NCI-H187 treated with DMSO at 0.1 percent for 48 hours (cell line): ENCODE data around the gene FALEC.

Source experiments
- DNase-seq: peaks from one replicate; lab custom pipeline; 2025; lab: John Stamatoyannopoulos, UW

Gene FALEC

DNA sequence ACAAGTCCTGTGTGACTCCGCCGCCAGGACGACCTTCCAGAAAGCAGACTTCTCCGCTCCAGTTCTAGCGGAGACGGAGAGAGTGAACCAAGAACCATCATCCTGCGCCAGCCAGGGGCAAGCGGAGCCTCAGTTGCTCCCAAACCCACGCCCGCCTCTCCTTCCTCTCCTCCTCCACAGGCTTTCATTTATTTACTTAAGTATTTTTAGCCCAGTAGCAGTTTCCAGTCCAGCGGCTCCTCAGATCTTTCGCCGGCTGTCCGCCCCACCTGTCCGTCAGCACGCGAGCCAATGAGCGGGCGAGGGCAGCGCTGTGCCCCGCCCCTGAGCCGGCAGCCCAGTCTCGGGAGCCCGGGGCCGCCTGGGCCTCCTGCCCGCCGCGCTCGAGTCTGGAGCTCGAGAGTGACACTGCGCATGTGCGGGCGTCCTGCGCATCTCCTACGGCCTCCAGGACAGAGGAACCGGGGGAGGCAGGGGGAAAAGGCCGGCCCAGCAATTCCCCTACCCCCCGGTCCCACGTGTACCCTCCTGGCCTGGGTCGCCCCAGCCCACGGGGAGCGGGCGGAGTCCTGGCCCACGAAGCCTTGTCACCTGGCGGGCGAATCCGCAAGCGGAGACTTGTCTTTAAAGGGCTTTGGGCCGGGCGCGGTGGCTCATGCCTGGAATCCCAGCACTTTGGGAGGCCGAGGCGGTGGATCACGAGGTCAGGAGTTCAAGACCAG, at the start of gene FALEC:
FALEC (plus strand) TSS at position 425 of the 722 bp plus-strand sequence.
- DNase-seq = peak; percentile 94

DNA sequence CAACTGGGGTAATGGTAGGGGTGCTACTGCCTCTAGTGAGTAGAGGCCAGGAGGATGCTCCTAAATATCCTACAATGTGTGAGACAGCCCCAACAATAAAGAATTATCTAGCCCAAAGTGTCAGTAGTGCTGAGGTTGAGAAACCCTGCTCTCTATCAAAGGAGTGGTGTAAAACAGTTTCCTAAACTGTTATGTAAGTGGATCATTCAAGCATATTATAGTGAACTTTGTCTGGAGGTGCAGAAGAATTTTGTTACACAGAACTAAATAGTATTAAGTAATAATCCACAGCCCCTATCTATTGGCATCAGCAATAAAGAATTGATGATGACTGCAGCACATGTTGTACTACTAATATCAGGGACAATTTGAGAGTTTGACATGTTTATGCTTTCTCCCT, 48.6 kb upstream of the FALEC start:
- DNase-seq = no peak

DNA sequence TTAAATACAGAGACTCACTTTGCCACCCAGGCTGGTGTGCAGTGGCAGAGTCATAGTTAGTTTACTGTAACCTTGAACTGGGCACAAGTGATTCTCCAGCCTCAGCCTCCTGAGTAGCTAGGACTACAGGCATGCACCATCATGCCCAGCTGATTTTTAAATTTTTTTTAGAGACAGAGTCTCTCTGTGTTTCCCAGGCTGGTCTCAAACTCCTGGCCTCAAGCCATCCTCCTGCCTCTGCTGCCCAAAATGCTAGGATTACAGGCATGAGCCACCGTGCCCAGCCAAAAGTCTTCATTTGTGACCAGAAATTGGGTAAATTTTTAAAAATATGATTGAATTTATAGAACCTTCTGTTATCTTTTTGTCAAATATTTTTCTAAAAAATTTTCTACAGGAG, 46.3 kb upstream of the FALEC start:
- DNase-seq = no peak

DNA sequence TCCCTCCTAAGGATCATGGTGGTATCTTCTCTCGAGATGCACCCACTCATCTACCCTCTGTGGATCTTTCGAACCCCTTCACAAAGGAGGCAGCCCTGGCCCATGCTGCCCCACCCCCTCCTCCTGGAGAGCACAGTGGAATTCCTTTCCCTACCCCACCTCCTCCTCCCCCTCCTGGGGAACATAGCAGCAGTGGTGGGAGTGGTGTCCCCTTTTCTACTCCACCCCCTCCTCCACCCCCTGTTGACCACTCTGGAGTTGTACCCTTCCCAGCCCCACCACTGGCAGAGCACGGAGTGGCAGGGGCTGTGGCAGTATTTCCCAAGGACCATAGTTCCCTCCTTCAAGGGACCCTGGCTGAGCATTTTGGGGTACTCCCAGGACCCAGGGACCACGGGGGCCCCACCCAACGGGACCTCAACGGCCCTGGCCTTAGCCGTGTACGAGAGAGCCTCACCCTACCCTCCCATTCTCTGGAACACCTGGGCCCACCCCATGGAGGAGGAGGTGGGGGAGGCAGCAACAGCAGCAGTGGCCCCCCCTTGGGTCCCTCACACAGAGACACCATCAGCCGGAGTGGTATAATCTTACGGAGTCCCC, 42.9 kb upstream of the FALEC start:
- no peak for DNase-seq

- DNase-seq = no peak
These were observed 41.9 kb upstream of the FALEC start for GRCh38 chr1:150473659-150474058.

- DNase-seq = no peak
These were observed 40.7 kb upstream of the FALEC start for GRCh38 chr1:150474869-150475268.

DNA sequence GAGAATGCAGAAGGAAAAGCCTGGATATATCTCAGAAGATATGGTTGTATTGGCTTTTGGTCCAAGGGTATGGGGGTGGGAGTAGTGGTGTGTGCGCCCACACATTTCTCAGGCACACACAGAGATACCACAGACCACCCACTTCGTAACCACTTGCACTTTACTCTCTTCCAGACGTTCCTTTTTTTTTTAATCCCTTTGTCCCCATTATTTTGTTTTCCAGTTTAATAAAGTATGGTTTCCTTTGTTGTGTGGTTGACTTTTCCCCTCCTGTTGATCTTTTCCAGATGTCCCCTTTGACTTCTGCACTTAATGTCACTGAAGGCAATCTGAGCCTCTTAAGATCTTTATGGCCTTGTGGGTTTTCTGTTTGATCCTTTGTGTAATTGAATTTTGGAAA, 38.8 kb upstream of the FALEC start:
- no peak for DNase-seq

GRCh38 chr1:150477320-150477719, 38.2 kb upstream of the FALEC start:
- no peak for DNase-seq

DNA sequence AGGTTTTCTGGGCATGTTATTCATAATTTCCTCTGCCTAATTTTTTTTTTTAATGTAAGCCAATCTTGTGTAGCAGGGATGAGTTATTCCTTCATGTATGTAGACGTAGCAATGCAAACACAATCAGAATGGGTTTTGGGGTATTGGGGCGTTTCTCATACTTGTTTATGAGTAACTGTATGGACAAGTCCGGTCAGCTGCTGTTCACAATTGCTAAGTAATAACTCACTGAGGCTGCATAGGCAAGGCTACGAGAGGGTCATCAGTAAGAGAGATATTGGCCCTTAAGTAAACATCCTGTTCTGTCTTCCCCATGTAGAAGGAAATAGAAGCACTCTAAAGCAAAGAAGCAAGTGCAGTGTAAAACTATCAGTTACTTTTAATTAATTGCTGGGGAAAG, 37.8 kb upstream of the FALEC start:
- DNase-seq = no peak

DNA sequence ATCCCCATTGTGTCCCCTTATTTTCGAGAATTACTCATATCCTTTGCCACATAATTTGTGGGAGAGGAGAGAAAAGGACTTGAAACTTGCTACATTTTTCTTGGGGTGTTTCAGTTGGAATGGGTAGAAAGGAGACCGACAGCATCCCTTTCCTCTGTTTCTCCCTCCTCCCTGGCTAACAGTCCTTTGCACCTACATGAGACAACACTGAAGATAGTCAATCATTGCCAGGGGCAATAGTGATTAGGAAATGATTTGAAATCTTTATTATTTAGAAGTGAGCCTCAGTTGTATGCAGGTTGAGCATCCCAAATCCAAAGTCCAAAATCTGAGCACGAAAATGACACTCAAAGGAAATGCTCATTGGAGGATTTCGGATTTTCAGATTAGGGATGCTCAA, 36.2 kb upstream of the FALEC start:
- no peak for DNase-seq

DNA sequence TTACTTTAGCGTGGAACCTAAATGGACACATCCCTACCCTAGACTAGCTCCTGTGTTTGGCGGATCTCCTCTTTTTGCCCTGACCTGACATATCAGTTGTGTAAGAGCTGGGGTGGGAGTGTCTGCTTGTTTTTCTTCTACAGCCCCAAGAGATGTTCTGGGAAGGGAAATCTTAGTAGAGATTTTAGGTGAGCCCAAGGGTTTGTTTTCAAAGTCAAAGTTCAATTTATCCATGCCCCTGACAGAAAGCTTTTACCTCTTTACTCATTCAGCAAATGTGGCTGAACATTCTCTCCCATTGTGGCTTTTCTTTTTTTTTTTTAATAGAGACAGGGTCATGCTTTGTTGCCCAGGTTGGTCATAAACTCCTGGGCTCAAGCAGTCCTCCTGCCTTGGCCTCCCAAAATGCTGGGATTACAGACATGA, 35.6 kb upstream of the FALEC start:
- DNase-seq = no peak

- DNase-seq = no peak
These were observed 31.1 kb upstream of the FALEC start for GRCh38 chr1:150484431-150484830.

DNA sequence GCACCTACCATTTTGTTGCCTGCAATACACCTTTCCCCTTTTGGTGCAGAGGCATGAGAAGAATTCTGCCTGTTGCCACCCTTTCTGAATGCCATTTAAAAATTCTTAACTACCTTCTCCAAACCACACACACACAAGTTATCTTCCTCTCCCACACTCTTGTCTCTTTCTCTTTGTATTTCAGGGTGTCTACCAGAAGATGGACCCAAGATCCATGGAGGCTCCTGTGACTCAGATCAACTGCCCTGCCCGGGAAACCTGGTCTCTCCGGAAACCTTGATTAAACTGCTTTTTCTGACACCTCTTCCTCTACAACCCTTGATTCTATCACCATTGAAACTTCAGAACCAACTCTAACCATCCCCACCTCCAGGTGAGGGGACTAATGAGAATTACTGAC, 30.7 kb upstream of the FALEC start:
- DNase-seq = no peak

GRCh38 chr1:150486966-150487762, 28.4 kb upstream of the FALEC start, which contains the start of gene TARS2:
TSS of gene TARS2 (plus strand) at chr1:150487419. CDS start at chr1:150487451, 32 bp downstream.
- peak; percentile 100 for DNase-seq

DNA sequence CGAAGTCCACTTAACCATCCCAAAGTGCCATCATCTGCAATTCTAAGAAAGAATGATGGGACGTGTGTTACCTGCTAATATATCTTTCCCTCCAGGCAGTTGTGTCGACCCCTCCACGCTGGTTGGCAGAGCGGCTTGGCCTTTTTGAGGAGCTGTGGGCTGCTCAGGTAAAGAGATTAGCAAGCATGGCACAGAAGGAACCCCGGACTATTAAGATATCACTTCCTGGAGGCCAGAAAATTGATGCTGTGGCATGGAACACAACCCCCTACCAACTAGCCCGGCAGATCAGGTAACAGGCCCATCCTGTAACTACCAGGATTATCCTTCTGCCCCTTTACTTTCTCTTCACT, 27.8 kb upstream of the FALEC start:
- DNase-seq = no peak

DNA sequence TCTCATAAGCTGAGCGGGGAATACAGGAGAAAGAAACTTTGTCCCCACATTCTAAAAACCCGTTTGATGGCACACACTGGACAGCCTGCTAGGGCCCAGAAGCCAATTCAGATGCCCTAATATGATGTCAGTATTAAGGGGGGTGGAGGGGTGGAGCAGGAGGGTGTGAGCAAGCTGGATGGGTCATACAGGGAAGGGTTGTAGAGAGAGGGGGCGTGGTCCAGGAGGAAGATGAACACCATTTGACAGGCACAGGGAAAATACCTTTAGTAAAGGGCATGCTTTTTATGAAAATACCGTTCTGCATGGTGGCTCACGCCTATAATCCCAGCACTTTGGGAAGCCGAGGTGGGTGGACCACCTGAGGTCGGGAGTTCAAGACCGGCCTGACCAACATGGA, 22.4 kb upstream of the FALEC start:
- DNase-seq = no peak

DNA sequence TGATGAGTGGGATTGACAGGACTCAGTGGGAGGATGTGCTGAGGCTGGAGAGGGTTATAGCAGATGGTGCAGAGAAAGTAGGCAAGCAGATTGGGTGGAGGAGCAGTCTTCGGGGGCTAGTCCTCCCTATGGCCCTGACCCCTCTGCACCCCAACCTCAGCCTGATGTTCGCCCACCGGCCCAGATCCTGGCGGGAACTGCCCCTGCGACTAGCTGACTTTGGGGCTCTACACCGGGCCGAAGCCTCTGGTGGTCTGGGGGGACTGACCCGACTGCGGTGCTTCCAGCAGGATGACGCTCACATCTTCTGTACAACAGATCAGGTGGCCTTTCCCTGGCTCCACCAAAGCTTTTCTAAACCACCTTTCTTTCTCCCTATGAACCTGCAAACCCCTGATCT, 17.2 kb upstream of the FALEC start:
- no peak for DNase-seq

- no peak for DNase-seq
These were observed 10.1 kb upstream of the FALEC start for GRCh38 chr1:150505431-150505830.

GRCh38 chr1:150507912-150508864, 7.4 kb upstream of the FALEC start, which contains the start of gene ECM1:
TSS of gene ECM1 (plus strand) at chr1:150508109. CDS start at chr1:150508210, 101 bp downstream.
- DNase-seq = no peak

- DNase-seq = no peak
These were observed 6.6 kb upstream of the FALEC start for GRCh38 chr1:150508982-150509381.

- no peak for DNase-seq
These were observed 4.0 kb upstream of the FALEC start for GRCh38 chr1:150511551-150511950.
